OCI-LY3 (cell line): ENCODE measurements around the gene FAM20B.
A peak's percentile ranks its signal among the peaks of the same experiment; 100 is the strongest.

Source experiments
- H2AFZ ChIP-seq: fragments of 200-600, 300-600 bp; shearing (Covaris generic); 2 replicates; pipeline ENCODE4 v1.6.0; 2014; ENCODE audit warnings: antibody characterized with exemption, low read depth, low read length
- H3K27ac ChIP-seq: fragments of 200-600, 300-600 bp; sonication (generic); 2 replicates; pipeline ENCODE4 v1.5.1; 2014; ENCODE audit warnings: mild to moderate bottlenecking, low read length, moderate library complexity, mixed read lengths
- H3K27me3 ChIP-seq: fragments of 200-600, 300-600 bp; sonication (generic); 2 replicates; pipeline ENCODE4 v1.6.1; 2014; ENCODE audit warnings: low read depth, low read length, mixed read lengths
- H3K36me3 ChIP-seq: fragments of 200-600, 300-600 bp; sonication (generic); replicated peaks from 2 replicates; pipeline ENCODE3; 2014; ENCODE audit warnings: low read depth, low read length, mixed read lengths
- H3K4me1 ChIP-seq: fragments of 300-600, 200-600 bp; sonication (generic); 2 replicates; pipeline ENCODE4 v1.6.1; 2014; ENCODE audit warnings: low read length, mixed read lengths
- H3K4me2 ChIP-seq: fragments of 200-600, 300-600 bp; sonication (generic); 2 replicates; pipeline ENCODE4 v1.6.1; 2014; ENCODE audit warnings: low read length, mixed read lengths
- H3K4me3 ChIP-seq: fragments of 300-600, 200-600 bp; sonication (generic); 2 replicates; pipeline ENCODE4 v1.5.1; 2014; ENCODE audit warnings: antibody characterized with exemption, mild to moderate bottlenecking, low read length, moderate library complexity
- H3K79me2 ChIP-seq: fragments of 300-600, 200-600 bp; shearing (Covaris generic); 2 replicates; pipeline ENCODE4 v1.6.1; 2014; ENCODE audit warnings: mild to moderate bottlenecking, low read length, mixed read lengths
- H3K9ac ChIP-seq: fragments of 300-600, 200-600 bp; shearing (Covaris generic); 2 replicates; pipeline ENCODE4 v1.6.0; 2014; ENCODE audit warnings: mild to moderate bottlenecking, low read length, moderate library complexity
- H3K9me3 ChIP-seq: fragments of 200-600, 300-600 bp; shearing (Covaris generic); 2 replicates; pipeline ENCODE4 v1.6.1; 2014; ENCODE audit warnings: low read length, mixed read lengths; ENCODE audit not compliant: insufficient read depth
- H4K20me1 ChIP-seq: fragments of 200-600, 300-600 bp; sonication (generic); 2 replicates; pipeline ENCODE4 v1.6.1; 2016; ENCODE audit warnings: low read length, mixed read lengths; ENCODE audit not compliant: insufficient read depth
- EZH2phosphoT487 ChIP-seq: fragments of 200-600 bp; shearing (Covaris generic); IDR thresholded peaks from 2 replicates; pipeline ENCODE4 v1.6.1; 2018; ENCODE audit warnings: antibody characterized with exemption, mixed run types, low read depth
- TF ChIP-seq, protein P1 (sequence below): fragments of 200-600, 300-600 bp; sonication (generic); IDR thresholded peaks from 2 replicates; pipeline ENCODE4 v1.5.1; 2014; ENCODE audit warnings: antibody characterized with exemption, low read length, low read depth

FAM20B gene

GRCh38 chr1:179023946-179024650, 1.6 kb upstream of the FAM20B start:
- no peak overlapping the region for H3K4me2 ChIP-seq
- no peak overlapping the region for H3K27ac ChIP-seq
- no peak overlapping the region for H3K9ac ChIP-seq

GRCh38 chr1:179025975-179026812, 500 bp downstream of the FAM20B start:
- peaks cover 41% of the 10 kb centered on the region for H3K4me1 ChIP-seq
- no peak for TF ChIP-seq EZH2phosphoT487
- TF ChIP-seq, protein P1, sequence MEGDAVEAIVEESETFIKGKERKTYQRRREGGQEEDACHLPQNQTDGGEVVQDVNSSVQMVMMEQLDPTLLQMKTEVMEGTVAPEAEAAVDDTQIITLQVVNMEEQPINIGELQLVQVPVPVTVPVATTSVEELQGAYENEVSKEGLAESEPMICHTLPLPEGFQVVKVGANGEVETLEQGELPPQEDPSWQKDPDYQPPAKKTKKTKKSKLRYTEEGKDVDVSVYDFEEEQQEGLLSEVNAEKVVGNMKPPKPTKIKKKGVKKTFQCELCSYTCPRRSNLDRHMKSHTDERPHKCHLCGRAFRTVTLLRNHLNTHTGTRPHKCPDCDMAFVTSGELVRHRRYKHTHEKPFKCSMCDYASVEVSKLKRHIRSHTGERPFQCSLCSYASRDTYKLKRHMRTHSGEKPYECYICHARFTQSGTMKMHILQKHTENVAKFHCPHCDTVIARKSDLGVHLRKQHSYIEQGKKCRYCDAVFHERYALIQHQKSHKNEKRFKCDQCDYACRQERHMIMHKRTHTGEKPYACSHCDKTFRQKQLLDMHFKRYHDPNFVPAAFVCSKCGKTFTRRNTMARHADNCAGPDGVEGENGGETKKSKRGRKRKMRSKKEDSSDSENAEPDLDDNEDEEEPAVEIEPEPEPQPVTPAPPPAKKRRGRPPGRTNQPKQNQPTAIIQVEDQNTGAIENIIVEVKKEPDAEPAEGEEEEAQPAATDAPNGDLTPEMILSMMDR = no peak
- peak overlapping the region; percentile 83 for H3K27ac ChIP-seq

More at GRCh38 chr1:179023946-179024650, 1.6 kb upstream of the FAM20B start:
- Histone ChIP-seq H3K79me2 (peaks cover 28% of the 10 kb centered on the region), H3K4me1 (peaks cover 25% of the 10 kb centered on the region), H2AFZ (no peak overlapping the region), H3K36me3 (no peaks in the 10 kb centered on the region), H3K9me3 (no peaks in the 10 kb centered on the region), H4K20me1 (0 out of 2 replicates have a peak, but pooled peaks cover 5% of the 10 kb centered on the region), H3K4me3 (no peak overlapping the region), H3K27me3 (peaks cover 32% of the 10 kb centered on the region)
- TF ChIP-seq, protein P1 = no peak
- no peak for TF ChIP-seq EZH2phosphoT487

GRCh38 chr1:179026813-179027669, 1.3 kb downstream of the FAM20B start:
- Histone ChIP-seq H3K4me1 (peaks cover 49% of the 10 kb centered on the region), H3K4me2 (peak overlapping the region; percentile 88), H3K27me3 (peaks cover 24% of the 10 kb centered on the region; the same call in 1 of the 2 replicates), H3K4me3 (peak overlapping the region; percentile 92), H3K27ac (peak overlapping the region; percentile 83), H3K79me2 (peaks cover 58% of the 10 kb centered on the region), H3K9ac (peak overlapping the region; percentile 98), H2AFZ (peak overlapping the region; percentile 48), H4K20me1 (peaks cover 12% of the 10 kb centered on the region; the same call in 1 of the 2 replicates), H3K9me3 (no peaks in the 10 kb centered on the region), H3K36me3 (no peaks in the 10 kb centered on the region)
- TF ChIP-seq, protein P1 = no peak
- no peak for TF ChIP-seq EZH2phosphoT487

More at GRCh38 chr1:179025975-179026812, 500 bp downstream of the FAM20B start:
- Histone ChIP-seq H4K20me1 (peaks cover 12% of the 10 kb centered on the region; the same call in 1 of the 2 replicates), H2AFZ (peak overlapping the region; percentile 48), H3K36me3 (no peaks in the 10 kb centered on the region), H3K79me2 (peaks cover 49% of the 10 kb centered on the region), H3K9ac (peak overlapping the region; percentile 98), H3K4me3 (peak overlapping the region; percentile 92), H3K9me3 (no peaks in the 10 kb centered on the region), H3K27me3 (peaks cover 30% of the 10 kb centered on the region), H3K4me2 (peak overlapping the region; percentile 88)
